Measurements from ENCODE around the gene SAMM50. TPM values are rescaled to one million over a fixed set of nuclear protein-coding genes. Genes with fewer than 3 reads are reported as not detected.

SAMM50 gene
- total and polyA plus RNA-seq, 4 experiments from 2014 or later = 33.3 to 72.1 (median 52.6) TPM

- Mint-ChIP-seq H3K9me3 (peaks cover 0 to 2% (median 0%) of the 10 kb centered on the region in 8 donors), H3K27me3 (no peaks in the 10 kb centered on the region), H3K4me1 (peaks cover 6 to 28% (median 25%) of the 10 kb centered on the region in 4 donors), H3K36me3 (no peaks in the 10 kb centered on the region), H3K4me3 (peak overlapping the region in 1 of 8 donors; percentile 15), H3K27ac (peak overlapping the region in 3 of 7 donors; percentile 30 to 57 (median 55))
- H3K4me1 ChIP-seq (ENCODE audit: insufficient read depth, low read length) = peaks cover 26% of the 10 kb centered on the region
- H3K9me3 ChIP-seq (ENCODE audit: control insufficient read depth in 1 of 2, low read length in 2 of 2) = no peaks in the 10 kb centered on the region
- ChIA-PET CTCF (ENCODE audit: partially characterized antibody) (interaction anchor here (1.3 to 2.3 kb wide), 2 partner anchors 13 to 40 kb away, joined by 3 to 16 read pairs; no protein-coding TSS in a partner anchor), POLR2A (ENCODE audit: partially characterized antibody) (no interaction called here)
- H3K36me3 ChIP-seq (ENCODE audit: insufficient read depth, low read length) = no peaks in the 10 kb centered on the region
- no peak overlapping the region for H3K27ac ChIP-seq (ENCODE audit: low read depth, low read length)
- H3K4me3 ChIP-seq (ENCODE audit: low read length in 2 of 2) = no peak overlapping the region
- H3K27me3 ChIP-seq (ENCODE audit: insufficient read depth, low read length) = no peaks in the 10 kb centered on the region
- no peak for DNase-seq
- intact Hi-C loops (cut with micrococcal nuclease) = no loop called here
Observed at GRCh38 chr22:44033287-44033686, 78.0 kb downstream of the SAMM50 start.

- Histone ChIP-seq H3K9me3 (ENCODE audit: control insufficient read depth in 1 of 2, low read length in 2 of 2) (no peaks in the 10 kb centered on the region), H3K27me3 (ENCODE audit: insufficient read depth, low read length) (no peaks in the 10 kb centered on the region), H3K27ac (ENCODE audit: low read depth, low read length) (no peak overlapping the region), H3K4me1 (ENCODE audit: insufficient read depth, low read length) (peaks cover 26% of the 10 kb centered on the region), H3K4me3 (ENCODE audit: low read length in 2 of 2) (no peak overlapping the region), H3K36me3 (ENCODE audit: insufficient read depth, low read length) (no peaks in the 10 kb centered on the region)
- ChIA-PET POLR2A (ENCODE audit: partially characterized antibody) (no interaction called here), CTCF (ENCODE audit: partially characterized antibody) (interaction anchor here (1.3 to 2.3 kb wide), 2 partner anchors 13 to 40 kb away, joined by 3 to 16 read pairs; no protein-coding TSS in a partner anchor)
- Mint-ChIP-seq H3K27ac (peak overlapping the region in 1 of 7 donors; percentile 57), H3K36me3 (no peaks in the 10 kb centered on the region), H3K4me1 (peaks cover 6 to 25% (median 23%) of the 10 kb centered on the region in 4 donors), H3K27me3 (no peaks in the 10 kb centered on the region), H3K9me3 (peaks cover 0 to 2% (median 0%) of the 10 kb centered on the region in 8 donors), H3K4me3 (peak overlapping the region in 1 of 8 donors; percentile 15)
- DNase-seq = no peak
- intact Hi-C loops (cut with micrococcal nuclease) = no loop called here
Observed at GRCh38 chr22:44033694-44034093, 78.5 kb downstream of the SAMM50 start.

GRCh38 chr22:44037519-44038375 lies 82.5 kb downstream of the SAMM50 start:
- Histone ChIP-seq H3K4me3 (ENCODE audit: low read length in 2 of 2) (no peak overlapping the region), H3K27me3 (ENCODE audit: insufficient read depth, low read length) (no peaks in the 10 kb centered on the region), H3K9me3 (ENCODE audit: control insufficient read depth in 1 of 2, low read length in 2 of 2) (no peaks in the 10 kb centered on the region), H3K27ac (ENCODE audit: low read depth, low read length) (no peak overlapping the region), H3K4me1 (ENCODE audit: insufficient read depth, low read length) (no peaks in the 10 kb centered on the region), H3K36me3 (ENCODE audit: insufficient read depth, low read length) (no peaks in the 10 kb centered on the region)
- no peak for DNase-seq
- Mint-ChIP-seq H3K36me3 (no peaks in the 10 kb centered on the region), H3K27me3 (no peaks in the 10 kb centered on the region), H3K27ac (no peak overlapping the region), H3K4me3 (no peak overlapping the region), H3K9me3 (peaks cover 0 to 2% (median 0%) of the 10 kb centered on the region in 8 donors), H3K4me1 (peaks cover 0 to 12% (median 6%) of the 10 kb centered on the region in 4 donors)
- intact Hi-C loops (cut with micrococcal nuclease) = no loop called here
- CTCF ChIA-PET (ENCODE audit: partially characterized antibody) = interaction anchor here (0.6 to 0.7 kb wide), 2 partner anchors 23 to 45 kb away, joined by 3 read pairs; no protein-coding TSS in a partner anchor
- POLR2A ChIA-PET (ENCODE audit: partially characterized antibody) = interaction anchor here (1.0 to 1.3 kb wide), 2 partner anchors 10 to 13 kb away, joined by 3 to 7 read pairs; no protein-coding TSS in a partner anchor

- no peak overlapping the region for H3K27ac Mint-ChIP-seq
- Histone ChIP-seq H3K36me3 (ENCODE audit: insufficient read depth, low read length) (no peaks in the 10 kb centered on the region), H3K27me3 (ENCODE audit: insufficient read depth, low read length) (no peaks in the 10 kb centered on the region), H3K4me1 (ENCODE audit: insufficient read depth, low read length) (no peaks in the 10 kb centered on the region), H3K9me3 (ENCODE audit: control insufficient read depth in 1 of 2, low read length in 2 of 2) (no peaks in the 10 kb centered on the region), H3K27ac (ENCODE audit: low read depth, low read length) (no peak overlapping the region), H3K4me3 (ENCODE audit: low read length in 2 of 2) (no peak overlapping the region)
- peaks cover 0 to 15% (median 6%) of the 10 kb centered on the region in 4 donors for H3K4me1 Mint-ChIP-seq
- no peak overlapping the region for H3K4me3 Mint-ChIP-seq
- ChIA-PET POLR2A (ENCODE audit: partially characterized antibody) (no interaction called here), CTCF (ENCODE audit: partially characterized antibody) (no interaction called here)
- intact Hi-C loops (cut with micrococcal nuclease) = no loop called here
- H3K9me3 Mint-ChIP-seq = peaks cover 0 to 2% (median 0%) of the 10 kb centered on the region in 8 donors
- no peak for DNase-seq
- no peaks in the 10 kb centered on the region for H3K27me3 Mint-ChIP-seq
- H3K36me3 Mint-ChIP-seq = no peaks in the 10 kb centered on the region
Observed at GRCh38 chr22:44039566-44040171, 84.4 kb downstream of the SAMM50 start.

GRCh38 chr22:44042249-44043218 lies 87.3 kb downstream of the SAMM50 start:
- H3K36me3 Mint-ChIP-seq = no peaks in the 10 kb centered on the region
- H3K4me3 Mint-ChIP-seq = no peak overlapping the region
- Histone ChIP-seq H3K4me1 (ENCODE audit: insufficient read depth, low read length) (peaks cover 4% of the 10 kb centered on the region), H3K9me3 (ENCODE audit: control insufficient read depth in 1 of 2, low read length in 2 of 2) (no peaks in the 10 kb centered on the region), H3K36me3 (ENCODE audit: insufficient read depth, low read length) (no peaks in the 10 kb centered on the region), H3K4me3 (ENCODE audit: low read length in 2 of 2) (no peak overlapping the region), H3K27me3 (ENCODE audit: insufficient read depth, low read length) (no peaks in the 10 kb centered on the region), H3K27ac (ENCODE audit: low read depth, low read length) (no peak overlapping the region)
- ChIA-PET CTCF (ENCODE audit: partially characterized antibody) (interaction anchor here (1.5 to 1.8 kb wide), 2 partner anchors 20 to 49 kb away, joined by 3 to 4 read pairs; no protein-coding TSS in a partner anchor), POLR2A (ENCODE audit: partially characterized antibody) (no interaction called here)
- H3K4me1 Mint-ChIP-seq = peaks cover 1 to 20% (median 12%) of the 10 kb centered on the region in 4 donors
- peaks cover 0 to 2% (median 0%) of the 10 kb centered on the region in 8 donors for H3K9me3 Mint-ChIP-seq
- DNase-seq = no peak
- H3K27me3 Mint-ChIP-seq = no peaks in the 10 kb centered on the region
- intact Hi-C loops (cut with micrococcal nuclease) = no loop called here
- H3K27ac Mint-ChIP-seq = no peak overlapping the region

- no peaks in the 10 kb centered on the region for H3K36me3 ChIP-seq (ENCODE audit: insufficient read depth, low read length)
- Mint-ChIP-seq H3K4me3 (no peak overlapping the region), H3K9me3 (peaks cover 0 to 2% (median 0%) of the 10 kb centered on the region in 8 donors), H3K4me1 (peaks cover 1 to 22% (median 18%) of the 10 kb centered on the region in 4 donors), H3K36me3 (no peaks in the 10 kb centered on the region), H3K27me3 (no peaks in the 10 kb centered on the region), H3K27ac (no peak overlapping the region)
- ChIA-PET POLR2A (ENCODE audit: partially characterized antibody) (no interaction called here), CTCF (ENCODE audit: partially characterized antibody) (no interaction called here)
- H3K9me3 ChIP-seq (ENCODE audit: control insufficient read depth in 1 of 2, low read length in 2 of 2) = no peaks in the 10 kb centered on the region
- H3K4me1 ChIP-seq (ENCODE audit: insufficient read depth, low read length) = peaks cover 10% of the 10 kb centered on the region
- H3K27me3 ChIP-seq (ENCODE audit: insufficient read depth, low read length) = no peaks in the 10 kb centered on the region
- no peak overlapping the region for H3K27ac ChIP-seq (ENCODE audit: low read depth, low read length)
- intact Hi-C loops (cut with micrococcal nuclease) = no loop called here
- DNase-seq = no peak
- H3K4me3 ChIP-seq (ENCODE audit: low read length in 2 of 2) = no peak overlapping the region
Observed at GRCh38 chr22:44045145-44045544, 89.9 kb downstream of the SAMM50 start.

Measured in CD4-positive, alpha-beta memory T cell (primary cell).